Activated naive CD4-positive, alpha-beta T cell treated with anti-CD3 and anti-CD28 coated beads for 36 hours (primary cell): ENCODE measurements around the gene BMERB1. TPM values are rescaled to one million over a fixed set of nuclear protein-coding genes. Genes with fewer than 3 reads are reported as not detected.

Experiments
- CTCF ChIA-PET: fragments of 350-600 bp; sonication (Branson Sonifier 250); formaldehyde crosslinking; loops from one replicate; lab custom pipeline; 2021; ENCODE audit warnings: antibody characterized with exemption; lab: Charles Lee
- DNase-seq: peaks from one replicate; pipeline ENCODE4 v3.0.0-alpha.2; 2020
- H3K27ac Mint-ChIP-seq: one replicate; pipeline ENCODE4 v1.8.0; 2021; ENCODE audit warnings: mild to moderate bottlenecking, mixed read lengths
- H3K27me3 Mint-ChIP-seq: one replicate; pipeline ENCODE4 v1.8.0; 2021; ENCODE audit warnings: low read depth, mixed read lengths
- H3K36me3 Mint-ChIP-seq: one replicate; pipeline ENCODE4 v1.8.0; 2021; ENCODE audit warnings: low read depth, mixed read lengths
- H3K4me1 Mint-ChIP-seq: one replicate; pipeline ENCODE4 v1.8.0; 2021; ENCODE audit warnings: low read depth, mixed read lengths
- H3K4me3 Mint-ChIP-seq: one replicate; pipeline ENCODE4 v1.8.0; 2021; ENCODE audit warnings: mild to moderate bottlenecking, moderate library complexity, mixed read lengths
- H3K9me3 Mint-ChIP-seq: one replicate; pipeline ENCODE4 v1.8.0; 2021; ENCODE audit warnings: mixed read lengths
- intact Hi-C: fragments of 100-400 bp; cut with micrococcal nuclease; formaldehyde crosslinking; loops from one replicate; pipeline ENCODE4 v1.15.1; 2023
- total RNA-seq, 2 experiments: library from RNA; stranded (reverse); gene quantifications; one replicate each; pipeline ENCODE4 v1.2.3, GENCODE V29; 2021

Gene BMERB1
- total RNA-seq, 2 experiments from 2014 or later: 7.2 to 9.0 TPM

DNA sequence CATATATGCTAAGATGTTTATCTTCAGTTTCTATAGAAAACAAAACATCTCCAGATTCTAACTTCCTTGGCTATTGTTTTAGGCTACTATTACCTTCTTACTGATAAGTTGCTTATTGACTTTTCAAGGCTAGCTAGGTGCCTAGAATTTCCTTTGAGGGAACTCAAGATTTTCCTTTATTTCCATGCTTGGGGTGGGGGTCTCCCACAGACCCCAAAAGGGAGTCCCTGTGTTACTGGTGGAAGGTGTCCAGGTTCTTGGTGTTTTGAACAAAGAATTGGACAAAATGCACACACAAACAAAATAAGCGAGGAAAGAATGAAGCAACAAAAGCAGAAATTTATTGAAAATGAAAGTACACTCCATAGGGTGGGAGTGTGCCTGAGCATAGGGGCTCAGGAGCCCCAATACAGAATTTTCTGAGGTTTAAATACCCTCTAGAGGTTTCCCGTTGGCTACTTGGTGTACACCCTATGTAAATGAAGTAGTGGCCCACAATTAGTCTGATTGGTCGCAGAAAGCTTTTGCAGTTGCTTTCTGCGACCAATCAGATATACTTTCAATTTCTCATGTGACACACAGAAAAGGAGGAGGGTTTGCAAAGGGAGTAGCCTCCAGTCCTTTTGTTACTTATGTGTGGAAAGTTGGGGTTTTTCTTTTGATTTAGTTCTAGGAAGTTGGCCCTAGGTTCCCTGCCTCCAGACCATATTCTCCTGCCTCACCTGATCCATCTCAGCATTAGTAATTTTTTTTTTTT is 141.1 kb downstream of the BMERB1 start:
- no peak for DNase-seq
- CTCF ChIA-PET: no interaction called here
- Mint-ChIP-seq H3K27ac (no peak overlapping the region), H3K4me1 (peaks cover 33% of the 10 kb centered on the region), H3K27me3 (no peaks in the 10 kb centered on the region), H3K36me3 (peaks cover 18% of the 10 kb centered on the region), H3K4me3 (no peak overlapping the region), H3K9me3 (peaks cover 24% of the 10 kb centered on the region)
- intact Hi-C loops: no loop called here

DNA sequence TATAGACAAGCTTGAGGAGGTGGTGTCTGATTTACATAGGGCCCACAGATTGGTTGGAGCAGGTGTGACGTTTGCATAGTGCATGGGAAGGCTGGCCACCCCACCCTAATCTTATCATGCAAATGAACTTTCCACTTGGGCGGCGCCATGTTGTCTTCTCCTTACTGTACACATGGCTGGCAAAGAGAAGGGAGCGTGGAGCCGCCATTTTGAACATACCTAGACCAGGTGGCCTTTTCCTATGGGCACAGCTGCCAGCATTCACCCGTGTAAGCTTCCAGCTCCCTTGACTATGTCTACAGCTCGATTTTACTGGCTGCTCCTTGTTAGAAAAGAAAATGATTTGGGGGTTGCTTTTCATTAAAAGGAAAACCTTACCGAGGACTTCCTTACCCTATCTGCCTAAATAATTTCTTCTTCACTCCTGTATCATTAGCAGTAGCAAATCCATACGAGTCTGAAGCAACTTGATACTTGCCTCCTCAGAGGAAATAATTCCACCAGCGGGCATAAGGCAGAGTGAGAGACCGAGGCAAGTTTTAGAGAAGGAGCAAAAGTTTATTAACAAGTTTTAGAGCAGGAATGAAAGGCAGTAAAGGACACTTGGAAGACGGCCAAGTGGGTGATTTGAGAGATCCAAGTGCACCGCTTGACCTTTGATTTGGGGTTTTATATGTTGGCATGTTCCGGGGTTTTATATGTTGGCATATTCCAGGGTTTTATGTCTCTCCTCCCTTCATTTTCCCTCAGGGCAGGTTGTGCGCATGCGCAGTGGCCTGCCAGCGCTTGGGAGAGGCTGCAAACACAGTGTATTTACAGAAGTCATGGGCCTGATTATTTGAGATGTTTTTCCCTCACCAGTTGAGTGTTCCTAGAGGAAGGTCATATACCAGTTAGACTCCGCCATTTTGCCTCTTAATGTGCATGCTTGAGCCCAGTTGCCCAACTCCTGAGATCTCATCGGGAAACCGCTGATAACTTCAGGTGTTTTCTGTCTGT is 142.9 kb downstream of the BMERB1 start:
- CTCF ChIA-PET: no interaction called here
- no peak overlapping the region for H3K27ac Mint-ChIP-seq
- H3K4me1 Mint-ChIP-seq: peaks cover 22% of the 10 kb centered on the region
- no peak for DNase-seq
- peaks cover 22% of the 10 kb centered on the region for H3K9me3 Mint-ChIP-seq
- peaks cover 21% of the 10 kb centered on the region for H3K36me3 Mint-ChIP-seq
- no peaks in the 10 kb centered on the region for H3K27me3 Mint-ChIP-seq
- no peak overlapping the region for H3K4me3 Mint-ChIP-seq
- intact Hi-C loops: no loop called here

DNA sequence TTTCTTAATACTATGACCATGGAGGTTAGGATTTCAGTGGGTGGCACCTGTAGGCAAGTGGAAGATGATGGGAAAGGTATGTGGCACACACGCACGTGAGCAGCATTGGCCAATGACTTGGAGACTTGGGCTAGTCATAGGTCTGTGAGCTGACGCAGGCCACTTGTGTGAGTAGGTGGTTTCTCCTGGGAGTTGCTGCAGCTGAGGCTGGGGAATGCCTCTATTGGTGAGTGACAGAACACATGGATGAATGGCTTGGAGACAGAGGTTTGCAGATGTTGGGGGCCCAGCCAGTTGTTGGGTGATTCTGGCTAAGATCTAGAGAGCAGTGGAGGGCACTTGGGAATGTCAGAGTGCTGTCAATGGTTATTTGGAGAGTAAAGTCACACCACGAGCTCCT is 144.4 kb downstream of the BMERB1 start:
- CTCF ChIA-PET: no interaction called here
- Mint-ChIP-seq H3K27ac (no peak overlapping the region), H3K36me3 (peaks cover 16% of the 10 kb centered on the region), H3K4me1 (peaks cover 7% of the 10 kb centered on the region), H3K9me3 (peaks cover 7% of the 10 kb centered on the region), H3K27me3 (no peaks in the 10 kb centered on the region), H3K4me3 (no peak overlapping the region)
- no peak for DNase-seq
- intact Hi-C loops: no loop called here

DNA sequence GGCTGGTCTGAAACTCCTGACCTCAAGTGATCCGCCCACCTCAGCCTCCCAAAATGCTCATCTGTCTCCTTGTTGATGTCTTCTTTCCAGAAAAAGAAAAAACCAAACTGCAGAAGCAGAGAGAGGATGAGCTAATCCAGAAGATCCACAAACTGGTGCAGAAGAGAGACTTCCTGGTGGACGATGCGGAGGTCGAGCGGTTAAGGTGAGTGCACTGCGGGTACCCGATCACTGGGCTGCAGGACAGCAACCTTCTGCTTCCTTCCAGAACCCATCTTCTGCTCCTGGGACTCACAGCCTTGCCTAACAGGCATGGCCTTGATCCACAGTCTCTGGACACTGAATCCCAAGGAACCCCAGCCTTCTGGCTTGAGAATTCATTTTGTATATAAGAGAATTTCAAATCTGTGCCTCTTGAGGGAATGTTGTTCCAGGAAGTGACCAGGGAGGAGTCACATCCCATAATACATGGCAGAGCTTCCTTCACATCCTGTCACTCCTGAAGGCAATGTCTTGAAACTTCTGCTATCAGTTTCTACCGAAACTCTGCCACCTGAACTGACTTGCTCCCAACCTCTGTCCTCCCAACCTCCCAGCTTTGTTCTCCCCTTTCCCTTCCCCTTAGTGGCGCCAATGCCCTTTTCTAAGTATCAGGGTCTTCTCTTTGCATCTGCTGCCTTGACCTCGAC is 146.9 kb downstream of the BMERB1 start:
- peaks cover 16% of the 10 kb centered on the region for H3K36me3 Mint-ChIP-seq
- H3K4me3 Mint-ChIP-seq: no peak overlapping the region
- DNase-seq: no peak
- peaks cover 4% of the 10 kb centered on the region for H3K9me3 Mint-ChIP-seq
- CTCF ChIA-PET: interaction anchor here (1.2 kb wide), 1 partner anchor 123 kb away, joined by 3 read pairs; no protein-coding TSS in a partner anchor
- intact Hi-C loops: no loop called here
- H3K27me3 Mint-ChIP-seq: no peaks in the 10 kb centered on the region
- H3K27ac Mint-ChIP-seq: no peak overlapping the region
- H3K4me1 Mint-ChIP-seq: peaks cover 5% of the 10 kb centered on the region

DNA sequence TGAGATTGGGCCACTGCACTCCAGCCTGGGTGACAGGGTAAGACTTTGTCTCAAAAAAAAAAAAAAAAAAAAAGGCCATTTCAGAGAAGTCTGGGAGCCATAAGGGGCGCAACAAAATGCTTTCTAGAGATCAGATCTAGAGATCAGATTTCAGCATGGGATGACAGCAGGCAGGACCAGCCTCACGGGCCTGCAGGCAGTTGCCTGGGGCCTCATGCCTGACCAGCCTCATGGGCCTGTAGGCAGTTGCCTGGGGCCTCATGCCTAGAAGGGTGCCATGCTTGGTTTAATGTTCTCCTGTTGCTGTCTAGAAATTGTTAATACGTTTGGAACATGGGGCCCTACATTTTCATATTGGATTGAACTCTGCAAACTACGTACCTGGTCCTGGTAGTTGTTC is 149.1 kb downstream of the BMERB1 start:
- CTCF ChIA-PET: no interaction called here
- H3K4me1 Mint-ChIP-seq: no peaks in the 10 kb centered on the region
- no peak overlapping the region for H3K4me3 Mint-ChIP-seq
- peaks cover 24% of the 10 kb centered on the region for H3K36me3 Mint-ChIP-seq
- intact Hi-C loops: no loop called here
- H3K27me3 Mint-ChIP-seq: no peaks in the 10 kb centered on the region
- no peak overlapping the region for H3K27ac Mint-ChIP-seq
- DNase-seq: no peak
- H3K9me3 Mint-ChIP-seq: peaks cover 5% of the 10 kb centered on the region

DNA sequence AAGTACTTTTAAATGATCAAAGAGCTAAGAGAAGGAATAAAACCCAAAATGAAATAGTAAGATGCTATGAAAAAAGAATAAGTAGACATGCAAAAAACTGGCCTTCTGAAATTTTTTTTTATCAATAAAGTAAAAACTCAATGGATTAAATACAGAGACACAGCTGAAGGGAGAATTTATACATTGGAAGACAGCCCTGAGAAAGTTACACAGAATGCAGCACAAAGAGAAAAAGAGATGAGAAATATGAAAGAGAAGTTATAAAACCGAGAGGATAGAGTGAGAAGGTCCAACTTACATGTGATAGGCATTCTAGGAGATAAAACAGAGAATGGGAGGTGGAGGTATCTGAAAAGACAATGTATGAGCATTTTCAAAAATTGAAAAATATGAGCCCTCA is 151.6 kb downstream of the BMERB1 start:
- Mint-ChIP-seq H3K27ac (no peak overlapping the region), H3K36me3 (peaks cover 29% of the 10 kb centered on the region), H3K27me3 (no peaks in the 10 kb centered on the region), H3K4me3 (no peak overlapping the region), H3K4me1 (peaks cover 19% of the 10 kb centered on the region), H3K9me3 (peaks cover 5% of the 10 kb centered on the region)
- CTCF ChIA-PET: no interaction called here
- DNase-seq: no peak
- intact Hi-C loops: no loop called here

DNA sequence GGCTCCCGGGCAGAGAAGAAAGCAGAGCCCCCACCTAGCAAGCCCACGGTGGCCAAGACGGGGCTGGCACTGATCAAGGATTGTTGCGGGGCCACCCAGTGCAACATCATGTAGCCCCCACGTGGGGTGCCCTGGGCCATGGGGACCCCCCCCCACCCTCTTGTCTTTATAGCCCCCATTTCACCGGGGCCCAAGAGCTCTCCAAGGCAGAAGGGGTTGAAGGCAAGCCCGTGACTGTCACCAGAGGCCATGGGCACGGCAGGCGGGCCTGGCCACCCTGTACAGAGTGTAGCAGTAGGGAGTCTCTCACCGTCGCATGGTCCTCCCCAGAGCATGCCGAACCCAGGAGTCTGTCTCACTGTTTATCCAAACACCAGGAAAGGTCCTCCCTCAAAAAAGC is 152.3 kb downstream of the BMERB1 start:
- Mint-ChIP-seq H3K27ac (no peak overlapping the region), H3K27me3 (no peaks in the 10 kb centered on the region), H3K4me3 (no peak overlapping the region), H3K9me3 (peaks cover 5% of the 10 kb centered on the region), H3K4me1 (peaks cover 26% of the 10 kb centered on the region), H3K36me3 (peaks cover 27% of the 10 kb centered on the region)
- CTCF ChIA-PET: interaction anchor here (0.6 kb wide), 2 partner anchors 61 to 69 kb away, joined by 3 read pairs; no protein-coding TSS in a partner anchor
- intact Hi-C loops: no loop called here
- no peak for DNase-seq

DNA sequence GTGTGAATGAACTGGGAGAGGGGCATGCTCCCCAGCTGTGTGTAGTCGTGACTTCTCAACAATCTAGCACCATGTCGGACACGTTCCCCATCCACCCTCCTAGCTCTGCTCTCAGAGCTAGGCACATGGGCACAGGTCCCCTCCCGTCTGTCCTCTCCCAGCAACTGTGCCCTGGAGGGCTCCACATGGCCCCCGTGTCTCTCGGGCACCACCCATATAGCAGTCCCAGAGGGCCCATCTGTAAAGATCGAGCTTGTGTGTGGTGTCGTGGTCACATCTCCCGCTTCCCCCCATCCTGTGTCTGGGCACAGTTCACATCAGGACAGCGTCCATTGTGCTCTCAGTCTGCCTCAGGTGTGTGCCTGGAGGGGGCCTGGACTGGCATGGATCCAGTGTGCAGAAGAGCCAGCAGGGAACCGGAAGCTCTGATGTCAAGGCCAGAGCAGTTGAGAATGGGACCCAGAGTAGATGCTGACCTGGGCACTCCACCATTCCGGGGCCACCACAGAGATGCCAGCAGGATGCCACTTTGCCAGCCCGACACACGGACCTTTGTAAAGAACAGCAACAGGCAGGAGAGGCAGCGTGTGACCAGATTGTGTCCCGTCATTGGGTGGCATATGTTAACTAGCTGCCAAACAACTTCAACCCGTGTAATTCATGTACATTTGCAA is 152.9 kb downstream of the BMERB1 start:
- no peak for DNase-seq
- CTCF ChIA-PET: interaction anchor here (0.6 kb wide), 2 partner anchors 62 to 69 kb away, joined by 3 read pairs; no protein-coding TSS in a partner anchor
- Mint-ChIP-seq H3K4me1 (peaks cover 30% of the 10 kb centered on the region), H3K9me3 (peaks cover 5% of the 10 kb centered on the region), H3K27ac (no peak overlapping the region), H3K36me3 (peaks cover 27% of the 10 kb centered on the region), H3K4me3 (no peak overlapping the region), H3K27me3 (no peaks in the 10 kb centered on the region)
- intact Hi-C loops: no loop called here

DNA sequence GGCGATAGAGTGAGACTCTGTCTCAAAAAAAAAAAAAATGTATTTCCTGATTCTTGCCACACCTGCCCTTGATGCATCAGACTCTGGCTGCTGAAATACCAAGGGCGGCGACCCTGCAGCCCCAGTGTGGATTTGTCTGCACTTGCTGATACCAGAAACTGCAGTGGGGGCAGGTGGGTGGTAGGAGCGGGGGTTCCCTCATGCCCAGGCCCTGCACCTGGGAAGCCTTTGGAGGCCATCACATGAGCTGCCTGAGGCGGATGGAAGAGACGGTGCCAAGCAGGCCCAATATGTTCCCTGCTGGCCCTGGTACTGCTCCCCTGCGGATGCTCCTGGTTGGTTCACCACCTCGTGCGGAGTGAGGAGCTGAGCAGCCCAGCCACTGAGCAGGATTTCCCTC is 157.9 kb downstream of the BMERB1 start:
- intact Hi-C loops: loop anchor here (5.0 kb wide), 1 partner anchor 115 kb away; no protein-coding TSS in a partner anchor
- H3K36me3 Mint-ChIP-seq: peaks cover 47% of the 10 kb centered on the region
- no peak overlapping the region for H3K27ac Mint-ChIP-seq
- H3K4me3 Mint-ChIP-seq: no peak overlapping the region
- no peaks in the 10 kb centered on the region for H3K9me3 Mint-ChIP-seq
- H3K27me3 Mint-ChIP-seq: no peaks in the 10 kb centered on the region
- CTCF ChIA-PET: interaction anchor here (0.6 kb wide), 1 partner anchor 22 kb away, joined by 4 read pairs; no protein-coding TSS in a partner anchor
- H3K4me1 Mint-ChIP-seq: peaks cover 50% of the 10 kb centered on the region
- peak; percentile 46 for DNase-seq

DNA sequence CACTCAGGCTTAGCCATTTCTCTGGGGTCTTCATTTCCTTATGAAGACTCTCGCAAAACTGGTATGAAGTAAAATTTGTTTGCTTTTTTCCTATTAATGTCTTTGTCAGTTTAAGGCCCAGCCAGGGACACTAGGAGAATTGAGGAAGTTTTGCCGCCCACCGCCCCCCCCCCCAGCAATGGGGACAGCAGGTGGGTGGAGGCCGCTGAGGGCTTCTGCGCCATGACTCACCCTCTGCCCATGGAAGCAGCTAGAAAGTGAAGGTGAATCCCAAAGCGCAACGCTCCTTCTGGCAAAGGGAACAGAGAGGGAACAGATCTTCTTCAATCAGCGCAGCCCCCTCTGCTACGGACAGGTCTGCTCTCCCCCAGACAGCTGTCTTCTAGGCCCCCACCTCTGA is 158.8 kb downstream of the BMERB1 start:
- Mint-ChIP-seq H3K36me3 (peaks cover 47% of the 10 kb centered on the region), H3K27me3 (no peaks in the 10 kb centered on the region), H3K9me3 (no peaks in the 10 kb centered on the region), H3K27ac (no peak overlapping the region), H3K4me1 (peaks cover 50% of the 10 kb centered on the region), H3K4me3 (no peak overlapping the region)
- intact Hi-C loops: loop anchor here (5.0 kb wide), 1 partner anchor 116 kb away; no protein-coding TSS in a partner anchor
- CTCF ChIA-PET: no interaction called here
- no peak for DNase-seq

DNA sequence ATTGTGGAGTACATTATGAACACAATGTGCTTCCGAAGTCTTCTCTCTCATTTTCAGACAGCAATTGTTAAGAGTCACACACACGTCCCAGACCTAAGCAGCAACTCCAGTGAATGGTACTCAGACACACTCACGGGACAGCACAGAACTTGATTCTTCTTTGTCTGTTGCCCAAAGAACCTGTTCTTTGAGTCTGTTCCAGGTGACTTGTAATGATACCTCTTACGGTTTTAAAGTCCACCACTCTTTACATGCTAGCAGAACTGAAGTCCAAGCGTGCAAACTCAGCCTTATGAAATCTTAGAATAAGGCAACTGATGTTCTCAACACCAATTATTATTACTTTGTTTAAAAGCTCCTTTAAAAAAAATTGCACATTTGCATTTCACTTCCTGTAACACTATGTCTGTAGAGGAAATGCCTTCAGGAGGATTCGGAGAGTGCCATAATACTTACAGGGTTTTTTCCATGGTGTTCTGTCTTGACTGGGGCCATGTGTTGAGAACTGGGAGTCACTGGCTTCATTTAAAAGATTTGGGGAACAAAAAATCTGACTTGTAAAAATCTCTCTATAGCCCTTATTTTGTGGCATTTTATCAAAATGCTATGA is 160.4 kb downstream of the BMERB1 start:
- intact Hi-C loops: loop anchor here (5.0 kb wide), 1 partner anchor 118 kb away; no protein-coding TSS in a partner anchor

More for the DNA sequence above, 160.4 kb downstream of the BMERB1 start:
- CTCF ChIA-PET: no interaction called here
- no peaks in the 10 kb centered on the region for H3K27me3 Mint-ChIP-seq
- DNase-seq: no peak
- no peak overlapping the region for H3K4me3 Mint-ChIP-seq
- peak overlapping the region; percentile 7 for H3K27ac Mint-ChIP-seq
- H3K9me3 Mint-ChIP-seq: no peaks in the 10 kb centered on the region
- H3K4me1 Mint-ChIP-seq: peaks cover 46% of the 10 kb centered on the region
- H3K36me3 Mint-ChIP-seq: peaks cover 47% of the 10 kb centered on the region
